DMS53 treated with DMSO at 0.1 percent for 48 hours (cell line): ENCODE results near the gene PHF5A.
"Not testable (repeated sequence)": the region's sequence is repeated elsewhere in the genome, so short reads cannot be mapped to it uniquely, and the experiment has no call there.

Source experiments
- DNase-seq: peaks from one replicate; lab custom pipeline; 2025; ENCODE audit not compliant: unreplicated experiment; lab: John Stamatoyannopoulos, UW

The PHF5A gene

DNA sequence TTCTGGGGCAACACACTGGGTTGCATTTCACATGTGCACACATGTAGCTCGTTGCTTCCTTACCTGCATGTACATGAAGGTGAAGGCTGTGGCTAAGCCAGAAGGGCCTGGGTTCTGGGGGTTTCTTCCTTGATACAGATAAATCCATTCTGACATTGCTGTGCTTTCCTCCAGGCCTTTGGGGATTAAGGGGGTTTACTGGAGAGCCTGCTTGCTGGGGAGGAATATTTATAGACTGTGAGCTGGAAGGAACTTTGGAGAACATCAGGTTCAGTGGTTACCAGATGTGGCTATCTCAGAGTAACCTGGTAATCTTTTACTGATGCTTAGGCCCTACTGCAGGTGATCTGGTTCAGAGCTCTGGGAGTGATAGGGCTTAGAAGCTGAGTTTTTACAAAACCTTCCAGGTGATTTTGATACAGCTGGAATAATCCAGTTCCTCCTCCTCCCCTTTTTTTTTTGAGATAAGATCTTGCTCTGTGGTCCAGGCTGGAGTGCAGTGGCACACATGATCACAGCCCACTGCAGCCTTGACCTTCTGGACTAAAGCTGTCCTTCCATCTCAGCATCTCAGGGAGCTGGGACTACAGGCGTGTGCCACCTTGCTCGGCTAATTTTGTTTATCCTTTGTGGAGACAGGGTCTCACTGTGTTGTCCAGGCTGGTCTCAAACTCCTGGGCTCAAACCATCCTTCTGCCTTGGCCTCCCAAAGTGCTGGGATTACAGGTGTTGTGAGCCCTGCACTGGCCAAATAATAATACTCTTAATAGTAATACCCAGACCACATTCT lies 20.3 kb upstream of the PHF5A start:
- no peak for DNase-seq

DNA sequence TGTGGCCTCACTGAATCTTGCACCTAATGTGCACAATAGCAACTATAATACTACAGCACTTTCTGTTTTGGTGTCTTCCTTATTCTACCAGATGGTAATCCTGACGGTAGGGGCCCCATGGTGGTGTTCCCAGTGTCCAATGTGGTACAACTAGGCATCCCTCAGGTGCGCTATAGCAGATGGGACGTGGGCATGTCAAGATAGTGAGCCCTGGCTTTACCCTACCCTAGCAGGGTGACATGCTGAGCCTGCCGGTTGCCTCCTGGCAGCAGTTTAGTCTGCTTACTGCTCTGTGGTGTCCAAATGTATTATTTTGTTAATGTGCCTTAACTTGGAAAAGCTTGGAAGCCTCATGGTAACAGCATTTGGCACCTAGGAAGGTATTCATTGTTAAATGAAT lies 19.6 kb upstream of the PHF5A start:
- DNase-seq = no peak

DNA sequence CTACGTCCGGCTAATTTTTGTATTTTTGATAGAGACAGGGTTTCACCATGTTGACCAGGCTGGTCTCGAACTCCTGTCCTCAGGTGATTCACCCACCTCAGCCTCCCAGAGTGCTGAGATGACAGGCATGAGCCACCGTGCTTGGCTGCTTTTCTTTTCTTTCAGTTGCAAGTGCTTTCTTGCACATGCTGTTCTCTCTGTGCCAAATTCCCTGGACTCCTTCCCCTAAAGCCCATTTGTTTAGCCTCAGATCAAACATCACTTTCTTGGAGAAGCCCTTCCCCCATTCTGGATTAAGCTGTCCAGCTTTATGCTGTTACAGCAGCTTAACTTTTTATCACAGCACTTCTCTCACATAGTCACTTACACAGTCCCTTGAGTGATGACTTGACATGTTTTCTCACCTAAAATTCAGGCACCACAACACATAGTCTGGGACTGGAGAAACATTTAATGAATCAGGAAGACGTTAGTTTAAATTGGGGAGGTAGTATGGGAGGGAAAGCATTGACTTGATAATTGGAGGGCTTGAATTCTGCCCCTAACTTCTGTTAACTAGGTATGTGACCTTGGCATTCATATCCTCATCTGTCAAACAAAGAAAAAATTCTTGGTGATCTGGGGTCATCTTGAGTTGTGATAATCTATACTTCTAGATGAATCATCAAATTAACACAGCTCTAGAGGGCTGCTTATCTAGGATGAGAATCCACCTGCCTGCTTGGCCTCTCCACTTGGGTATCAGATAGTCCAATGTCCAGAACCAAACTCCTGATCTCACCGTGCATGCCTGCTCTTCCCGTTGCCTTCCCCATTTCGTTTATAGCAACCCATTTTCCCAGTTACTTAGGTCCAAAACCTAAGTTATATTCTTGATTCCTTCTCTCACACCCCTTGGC lies 18.8 kb upstream of the PHF5A start:
- DNase-seq = no peak

DNA sequence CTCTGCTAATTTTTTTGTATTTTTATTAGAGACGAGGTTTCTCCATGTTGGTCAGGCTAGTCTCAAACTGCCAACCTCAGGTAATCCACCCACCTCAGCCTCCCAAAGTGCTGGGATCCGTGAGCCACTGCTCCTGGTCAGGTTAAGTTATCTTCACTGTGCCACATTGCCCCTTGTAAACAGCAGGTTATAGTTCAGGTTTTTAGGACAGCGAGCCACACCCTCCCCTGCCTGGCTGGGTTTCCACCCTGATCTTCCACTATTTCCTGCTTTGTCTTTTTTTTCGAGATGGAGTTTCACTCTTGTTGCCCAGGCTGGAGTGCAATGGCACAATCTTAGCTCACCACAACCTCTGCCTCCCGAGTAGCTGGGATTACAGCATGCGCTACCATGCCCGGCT lies 16.5 kb upstream of the PHF5A start:
- no peak for DNase-seq

DNA sequence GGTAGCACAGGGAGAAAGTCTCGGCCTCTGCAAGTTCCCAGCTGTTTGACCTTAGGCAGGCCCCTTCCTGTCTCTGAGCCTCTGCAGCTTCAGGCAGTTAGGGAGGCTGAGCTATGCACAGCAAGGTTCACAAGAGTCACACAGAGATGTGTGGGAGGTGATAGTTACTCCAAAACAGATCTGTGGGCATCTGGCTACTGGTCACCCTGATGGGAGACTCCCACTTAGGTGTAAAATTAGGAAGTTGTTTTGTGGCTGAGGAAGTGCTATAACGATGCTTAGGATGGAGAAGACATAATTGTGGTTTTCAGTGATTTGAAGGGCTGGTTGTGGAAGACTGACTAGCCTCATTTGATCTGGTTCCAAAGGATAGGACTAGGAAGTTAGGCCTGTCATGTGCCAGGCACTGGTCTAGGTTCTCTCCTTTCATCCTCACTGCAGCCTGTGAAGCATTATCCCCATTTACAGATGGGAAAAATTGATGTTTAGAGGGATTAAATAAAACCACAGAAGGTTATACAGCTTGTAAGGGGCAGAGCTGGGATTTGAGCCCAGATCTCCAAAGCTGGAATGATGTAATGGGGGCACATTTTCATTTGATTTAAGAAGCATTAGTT lies 13.9 kb upstream of the PHF5A start:
- no peak for DNase-seq

DNA sequence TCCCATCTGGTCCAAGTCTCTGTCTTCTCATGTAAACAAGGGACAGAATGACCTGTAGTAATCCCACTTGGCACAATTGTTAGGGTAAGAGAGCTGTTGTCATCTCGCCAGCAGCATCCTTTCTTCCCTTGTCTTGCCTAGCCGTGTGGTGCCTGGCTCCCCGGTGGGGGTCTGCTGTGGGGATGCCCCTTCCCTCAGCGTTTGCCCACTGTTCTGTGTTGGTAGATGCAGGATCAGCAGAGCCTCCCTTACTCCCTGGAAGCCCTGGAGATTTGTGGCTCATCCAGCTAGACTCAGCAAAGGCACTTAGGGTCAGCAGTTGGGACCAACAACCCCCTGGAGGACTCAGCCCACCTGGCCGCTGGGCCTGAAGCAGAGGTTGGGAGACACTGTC lies 13.4 kb upstream of the PHF5A start:
- no peak for DNase-seq

DNA sequence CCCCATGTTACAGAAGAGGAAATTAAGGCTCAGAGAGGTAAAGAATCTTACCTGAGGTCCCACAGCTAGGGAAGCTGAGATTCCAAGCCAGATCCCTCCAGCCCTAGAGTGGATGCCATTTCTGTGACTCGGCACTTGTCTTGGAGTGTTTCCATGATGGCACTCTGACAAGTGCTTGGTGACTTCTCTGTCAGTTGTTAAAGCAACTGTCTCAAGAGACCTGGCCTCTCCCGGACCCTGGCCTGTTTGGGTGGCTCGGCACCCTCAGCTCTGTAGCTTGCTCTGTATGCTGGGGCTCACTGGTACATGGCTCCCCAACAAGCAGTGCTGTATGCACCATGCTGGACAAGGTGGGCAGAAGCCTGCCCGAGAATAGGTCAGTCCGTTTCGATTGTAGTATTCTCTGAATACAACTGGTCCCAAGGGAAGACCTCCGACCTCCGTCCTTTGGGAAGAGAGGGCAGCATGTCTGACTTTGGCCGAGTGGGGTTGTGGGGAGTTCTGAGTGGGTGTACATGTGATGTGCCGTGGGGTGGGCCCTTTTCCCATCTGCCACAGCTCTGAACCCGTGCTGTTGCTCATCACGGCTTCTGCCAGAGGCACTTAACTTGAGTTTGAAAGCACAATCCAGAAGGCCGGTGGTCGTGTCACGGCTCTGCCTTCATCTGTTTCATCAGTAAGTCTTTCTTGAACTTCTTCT lies 12.8 kb upstream of the PHF5A start:
- no peak for DNase-seq

GRCh38 chr22:41480397-41480735 lies 11.9 kb upstream of the PHF5A start:
- no peak for DNase-seq

GRCh38 chr22:41479671-41480396 lies 11.3 kb upstream of the PHF5A start:
- no peak for DNase-seq

- DNase-seq = no peak
Measured at GRCh38 chr22:41478891-41479521, 10.5 kb upstream of the PHF5A start.

DNA sequence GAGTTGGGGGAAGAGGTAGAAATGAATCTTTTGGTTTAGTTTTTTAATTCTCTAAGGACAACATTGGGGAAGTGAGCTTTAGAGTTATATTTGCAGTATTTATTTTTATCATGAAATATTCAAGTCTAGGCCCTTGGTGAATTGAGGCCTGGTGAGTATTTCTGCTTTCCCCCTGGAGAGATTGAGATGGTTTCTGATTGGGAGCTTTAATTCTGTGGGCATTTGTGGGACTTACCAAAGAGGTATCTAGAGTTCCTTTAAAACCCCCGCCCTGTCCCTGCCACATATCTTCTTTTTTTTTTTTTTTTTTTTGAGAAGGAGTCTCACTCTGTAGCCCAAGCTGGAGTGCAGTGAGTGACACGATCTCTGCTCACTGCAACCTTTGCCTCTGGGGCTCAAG lies 10.0 kb upstream of the PHF5A start:
- DNase-seq = no peak

DNA sequence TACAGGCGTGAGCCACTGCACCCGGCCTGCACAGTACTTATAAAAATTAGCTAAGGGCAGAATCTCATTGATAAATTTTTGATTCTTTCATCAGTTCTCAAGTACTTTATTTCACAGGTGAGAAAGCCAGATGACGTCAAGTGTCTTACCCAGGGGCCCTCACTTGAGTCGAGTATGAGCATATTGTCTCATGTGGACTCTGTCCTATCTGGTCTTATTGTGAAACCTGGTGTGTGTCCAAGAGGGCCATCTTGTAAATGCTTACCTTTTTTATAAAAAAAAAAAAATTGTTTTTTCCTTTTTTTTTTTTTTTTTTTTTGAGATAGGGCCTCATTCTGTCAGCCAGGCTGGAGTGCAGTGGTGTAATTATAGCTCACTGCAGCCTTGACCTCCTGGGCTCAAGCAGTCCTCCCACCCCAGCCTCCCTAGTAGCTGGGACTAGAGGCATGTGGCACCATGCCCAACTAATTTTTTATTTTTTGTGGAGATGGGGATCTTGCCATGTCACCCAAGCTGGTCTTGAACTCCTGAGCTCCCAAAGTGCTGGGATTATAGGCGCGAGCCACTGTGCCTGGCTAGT lies 6.5 kb upstream of the PHF5A start:
- DNase-seq = no peak

DNA sequence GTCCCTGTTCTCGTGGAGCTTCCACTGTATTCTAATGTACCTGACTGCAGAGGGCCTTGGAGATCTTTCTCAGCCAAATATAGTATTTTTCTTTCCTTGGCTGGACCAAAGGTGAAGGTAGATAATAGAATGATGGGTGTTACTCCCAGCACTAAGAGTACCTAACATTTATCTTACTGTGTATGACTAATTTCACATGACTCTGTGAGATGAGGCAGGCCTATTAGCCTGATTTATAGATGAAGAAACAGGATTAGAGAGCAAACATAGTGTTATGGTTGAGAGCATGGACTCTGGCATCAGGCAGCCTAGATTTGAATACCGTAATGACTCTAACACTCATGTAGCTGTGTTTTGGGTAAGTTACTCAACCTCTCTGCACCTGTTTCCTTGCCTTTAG lies 3.1 kb upstream of the PHF5A start:
- DNase-seq = no peak

- DNase-seq = no peak
Measured at GRCh38 chr22:41470886-41471285, 2.4 kb upstream of the PHF5A start.

- no peak for DNase-seq
Measured at GRCh38 chr22:41469218-41469851, 843 bp upstream of the PHF5A start.

DNA sequence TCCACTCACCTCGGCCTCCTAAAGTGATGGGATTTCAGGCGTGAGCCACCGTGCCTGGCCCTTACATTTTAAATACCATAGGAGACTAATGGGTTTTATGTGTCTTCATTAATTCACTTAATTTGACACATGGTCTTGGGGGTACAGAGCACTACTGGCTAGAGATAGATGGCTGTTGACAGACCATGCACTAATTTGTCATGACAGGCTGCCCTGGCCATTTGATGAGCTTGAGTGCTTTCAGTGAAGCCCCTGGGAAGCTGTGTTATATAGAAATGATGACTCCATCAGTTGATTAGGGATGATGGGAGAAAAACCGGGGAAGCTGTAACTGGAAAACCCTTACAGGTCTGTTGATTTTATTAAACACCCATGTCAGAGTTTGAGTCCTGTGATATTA lies 6.6 kb downstream of the PHF5A start:
- no peak for DNase-seq

DNA sequence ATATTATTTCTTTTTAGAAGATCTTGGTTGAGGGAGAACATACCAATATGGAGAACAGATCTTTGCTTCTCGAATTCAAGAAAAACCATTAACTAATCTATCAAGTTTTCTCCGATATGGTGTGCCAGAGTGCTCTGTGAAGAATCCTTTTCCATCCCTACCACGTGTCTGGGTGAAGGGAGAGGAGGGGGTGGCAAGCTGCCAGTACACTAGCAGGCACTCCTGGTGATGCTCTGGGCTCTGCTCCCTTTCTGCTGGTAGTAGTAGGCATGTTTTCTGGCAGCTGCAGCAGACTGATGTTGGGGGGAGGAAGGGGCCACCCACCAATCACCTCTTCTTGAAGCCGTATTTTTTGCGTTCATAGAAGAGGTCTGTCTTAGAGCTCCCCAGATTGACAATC lies 8.4 kb downstream of the PHF5A start:
- DNase-seq = not testable (repeated sequence)

GRCh38 chr22:41459431-41459830 lies 9.1 kb downstream of the PHF5A start:
- DNase-seq = no peak

GRCh38 chr22:41458161-41458728 lies 10.2 kb downstream of the PHF5A start:
- DNase-seq = no peak
